Adipose tissue (tissue), 3 donors: ENCODE measurements around the gene NIPAL3. TPM values are rescaled to one million over a fixed set of nuclear protein-coding genes. Genes with fewer than 3 reads are reported as not detected.

Experiments
- H3K27ac ChIP-seq: one replicate; pipeline ENCODE4 v1.5.1; 2013; ENCODE audit warnings: low read depth, low read length
- WGBS, 3 donors: extraction: QIAGEN DNeasy Blood & Tissue Kit; methylation state at CpG; one replicate each; pipeline ENCODE4 v1.1.7; 2013; 5-methylcytosine and 5-hydroxymethylcytosine counted together
- polyA plus RNA-seq, 3 donors: library from polyadenylated mRNA; stranded (reverse); fragments of 200-250 nt; gene quantifications; one replicate each; pipeline ENCODE4 v1.2.3, GENCODE V29; 2013
- donor health status: healthy with polysubstance abuse.
- donor health status: Bipolar disorder and iron deficiency.
- donor health status: healthy.

Gene NIPAL3
- polyA plus RNA-seq, 3 donors = 5.4 to 10.4 (median 7.6) TPM

DNA sequence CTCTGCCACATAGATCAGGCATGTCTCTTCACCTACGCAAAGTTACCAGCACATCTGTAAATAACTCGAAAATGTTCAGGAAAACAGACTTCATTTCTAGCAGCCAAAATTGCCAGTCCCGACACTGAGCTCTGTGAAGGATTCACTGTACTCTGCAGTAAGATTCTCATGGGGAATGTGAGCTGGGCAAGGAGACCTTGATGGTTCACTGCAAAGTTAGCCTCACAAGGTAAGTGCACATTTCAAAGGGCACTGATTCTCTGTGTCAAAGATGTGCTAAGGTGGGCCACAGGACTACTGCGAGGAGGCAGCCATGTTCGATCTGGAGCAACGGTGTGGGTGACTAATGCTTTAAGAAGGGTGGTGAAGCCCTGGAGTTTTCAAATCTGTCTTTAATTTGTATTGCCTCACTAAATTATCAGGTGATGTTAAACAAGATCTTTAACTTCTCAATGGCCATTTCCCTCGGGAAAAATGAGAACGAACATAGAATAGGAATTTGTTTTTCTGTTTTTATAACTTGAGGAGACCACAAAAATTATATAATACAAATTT, 27.2 kb upstream of the NIPAL3 start:
- WGBS, 3 donors = 84 to 94% (median 90%) methylated on average over 8 of the region's 8 CpGs
- no peak overlapping the region for H3K27ac ChIP-seq

DNA sequence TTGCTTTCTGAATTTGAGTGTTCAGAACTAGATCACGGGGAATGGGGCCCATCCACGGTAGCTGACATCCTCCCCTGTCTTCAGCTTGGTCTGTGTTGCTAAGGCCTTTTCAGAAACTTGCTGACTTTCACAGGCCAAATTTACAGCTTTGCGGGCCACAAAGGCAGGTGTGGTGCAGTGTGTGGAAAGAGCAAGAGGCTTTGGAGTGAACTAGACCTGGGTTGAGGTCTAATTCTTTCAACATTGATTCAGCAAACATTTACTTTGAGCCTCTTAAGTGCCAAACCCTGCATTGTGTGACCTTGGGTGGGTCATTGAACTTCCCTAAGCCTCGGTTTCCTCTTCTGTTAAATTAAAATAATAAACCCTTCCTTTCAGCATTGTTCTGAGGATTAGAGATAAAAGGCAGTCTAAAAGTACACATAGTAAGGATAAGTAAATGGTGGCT, 26.3 kb upstream of the NIPAL3 start:
- no peak overlapping the region for H3K27ac ChIP-seq
- 87 to 92% (median 92%) methylated on average over 4 of the region's 4 CpGs for WGBS, 3 donors

DNA sequence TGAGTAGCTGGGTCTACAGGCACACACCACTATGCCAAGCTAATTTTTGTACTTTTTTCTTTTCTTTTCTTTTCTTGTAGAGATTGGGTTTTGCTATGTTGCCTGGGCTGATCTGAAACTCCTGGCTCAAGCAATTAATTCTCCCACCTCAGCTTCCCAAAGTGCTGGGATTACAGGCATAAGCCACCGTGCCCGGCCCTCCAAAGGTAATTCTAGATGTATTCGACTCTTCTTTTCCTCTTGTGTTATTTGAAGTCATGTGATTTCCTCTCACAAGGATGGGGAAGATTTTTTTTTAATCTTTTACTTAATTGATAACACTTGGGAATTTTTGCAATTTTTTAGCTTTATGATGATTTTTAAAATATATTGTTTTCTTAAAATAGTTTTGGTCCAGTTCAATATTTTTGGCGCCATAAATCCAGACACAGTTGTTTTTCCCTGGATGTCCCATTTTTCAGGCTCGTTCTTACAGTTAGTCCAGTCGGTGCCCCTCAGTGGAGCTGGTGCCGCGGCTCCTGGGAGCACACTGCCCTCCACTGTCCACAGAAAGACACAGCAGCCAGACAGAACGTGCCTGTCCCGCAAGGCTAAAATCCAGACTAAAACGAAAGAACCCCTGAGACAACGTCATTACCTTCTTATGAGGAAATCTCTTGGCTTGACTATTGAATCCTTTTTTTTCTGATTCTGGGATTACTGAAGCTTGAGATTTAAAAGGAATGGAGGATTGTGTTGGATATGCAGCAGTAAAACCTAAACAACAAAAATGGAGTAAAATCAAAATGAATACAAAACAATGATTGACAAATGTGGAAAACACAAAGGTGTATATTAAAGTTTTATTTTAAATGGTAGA, 24.4 kb upstream of the NIPAL3 start:
- WGBS, 3 donors = 9 to 16% (median 10%) methylated on average over 12 of the region's 12 CpGs
- H3K27ac ChIP-seq = no peak overlapping the region

DNA sequence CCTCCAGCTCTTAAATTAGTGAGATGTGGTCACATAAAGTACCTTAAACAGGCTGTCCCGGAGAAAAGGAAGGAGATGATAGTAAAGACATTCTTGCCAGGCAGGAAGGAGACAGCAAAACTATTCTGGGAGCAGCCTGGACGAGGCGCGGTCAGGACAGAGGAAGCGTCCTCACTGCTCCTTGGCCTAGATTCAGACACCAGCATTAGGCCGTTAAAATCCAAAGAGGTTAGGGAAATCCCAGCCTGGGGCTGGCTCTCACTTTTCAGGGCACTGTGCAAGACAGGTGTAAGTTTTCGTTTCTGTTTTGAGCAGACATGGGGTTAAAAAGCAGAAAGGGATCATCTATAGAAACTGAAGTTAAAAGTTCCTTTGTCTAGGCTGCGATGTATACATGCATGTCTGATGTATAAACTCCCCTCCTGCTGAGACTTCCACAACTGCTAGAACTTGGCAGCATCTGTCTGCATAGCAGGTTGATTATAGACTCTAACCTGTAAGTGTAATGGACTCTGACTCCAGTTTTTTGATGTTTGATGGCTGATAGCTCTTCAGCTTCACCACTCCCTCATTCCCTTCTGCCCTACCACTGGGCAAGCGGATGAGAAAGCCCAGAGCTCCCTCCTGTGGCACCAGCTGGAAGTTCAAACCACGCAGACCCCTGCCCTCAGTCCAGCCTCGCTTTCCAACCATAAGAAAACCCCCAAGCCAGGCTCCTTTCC, 23.6 kb upstream of the NIPAL3 start:
- no peak overlapping the region for H3K27ac ChIP-seq
- 36 to 62% (median 40%) methylated on average over 11 of the region's 11 CpGs for WGBS, 3 donors

DNA sequence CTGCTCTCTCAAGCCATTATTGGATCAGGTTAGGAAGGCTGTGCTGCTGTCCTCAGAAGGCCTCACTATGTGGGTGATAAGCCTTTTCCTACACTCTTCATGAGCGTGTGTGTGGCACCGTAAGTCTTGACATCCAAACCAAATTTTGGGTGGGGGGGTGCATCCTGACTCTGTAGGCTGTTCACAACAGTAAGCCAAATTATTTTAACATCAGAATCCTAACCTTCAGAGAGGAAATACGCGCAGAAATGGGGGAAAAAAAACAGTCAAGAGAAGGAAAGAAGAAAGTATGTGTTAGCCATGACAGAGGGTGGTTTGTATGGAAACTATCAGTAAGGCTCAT, 23.0 kb upstream of the NIPAL3 start:
- no peak overlapping the region for H3K27ac ChIP-seq
- 83 to 92% (median 91%) methylated on average over 4 of the region's 4 CpGs for WGBS, 3 donors

DNA sequence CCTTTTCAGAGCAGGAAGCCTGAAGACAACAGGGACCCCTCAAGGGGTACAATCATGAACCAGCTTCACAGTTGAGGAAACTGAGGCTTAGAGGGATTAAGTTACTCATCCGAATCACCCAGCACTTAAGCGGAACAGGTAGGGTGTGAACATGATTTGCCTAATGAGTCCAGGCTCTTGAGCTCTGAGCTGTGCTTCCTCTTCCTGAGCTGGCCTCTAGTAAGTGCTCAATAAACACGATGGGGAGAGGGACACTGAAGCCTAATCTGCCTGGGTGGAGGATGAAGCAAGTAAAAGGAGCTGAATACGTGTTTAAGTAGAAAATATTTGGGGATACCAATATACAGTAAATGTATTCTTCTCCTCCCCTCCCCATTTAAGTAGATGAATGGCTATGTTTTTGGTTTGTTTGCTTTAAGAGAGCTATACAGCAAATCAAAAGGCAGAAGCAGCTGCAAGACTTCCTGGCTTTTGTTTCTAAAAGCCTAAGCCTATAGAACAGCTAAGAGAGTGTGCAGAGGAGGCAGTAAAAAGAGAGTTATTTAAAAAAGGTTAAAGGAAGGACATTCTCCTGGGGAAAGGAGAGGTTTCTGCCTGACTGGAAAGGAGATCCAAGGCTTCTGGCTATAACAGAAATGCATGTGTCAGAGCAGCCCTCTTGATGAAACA, 22.5 kb upstream of the NIPAL3 start:
- WGBS, 3 donors = 76 to 91% (median 80%) methylated on average over 4 of the region's 4 CpGs

DNA sequence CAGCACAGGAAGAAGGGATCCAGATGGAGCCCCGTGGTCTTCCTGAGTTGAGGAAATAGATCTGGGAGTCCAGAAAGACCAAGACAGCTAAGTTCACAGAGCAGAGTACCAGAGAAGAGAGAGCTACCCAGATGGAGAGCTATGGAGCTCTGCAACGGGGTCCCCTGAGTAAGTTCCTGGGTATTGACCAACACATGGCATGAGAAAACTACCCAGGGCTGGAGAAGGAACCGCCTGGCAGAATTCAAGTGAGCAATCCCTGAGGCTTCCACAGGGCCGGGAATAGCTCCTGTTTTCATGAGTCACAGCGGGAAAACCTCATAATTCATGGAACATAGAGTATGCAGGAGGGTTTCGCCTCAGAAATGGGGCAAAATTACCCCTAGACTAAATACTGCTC, 21.7 kb upstream of the NIPAL3 start:
- 63 to 81% (median 64%) methylated on average over 6 of the region's 6 CpGs for WGBS, 3 donors
- H3K27ac ChIP-seq = no peak overlapping the region

More for the DNA sequence above, 22.5 kb upstream of the NIPAL3 start:
- no peak overlapping the region for H3K27ac ChIP-seq

DNA sequence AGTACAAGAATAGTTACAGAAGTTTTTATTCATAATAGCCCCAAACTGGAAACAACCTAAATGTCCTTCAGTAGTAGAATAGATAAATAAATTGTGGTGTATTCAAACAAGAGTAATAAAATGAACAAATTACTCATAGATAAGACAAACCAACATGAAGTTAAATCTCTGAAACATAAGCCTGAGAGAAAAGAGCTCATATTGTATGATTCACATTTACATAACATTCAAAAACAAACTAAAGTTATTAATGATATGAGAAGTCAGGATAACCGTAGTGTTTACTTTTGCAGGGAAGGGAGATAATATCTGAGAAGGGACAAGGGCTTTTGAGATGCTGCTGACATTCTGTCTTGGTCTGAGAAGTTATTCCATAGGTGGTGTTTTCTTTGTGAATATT, 15.5 kb upstream of the NIPAL3 start:
- no peak overlapping the region for H3K27ac ChIP-seq
- WGBS, 3 donors = 36 to 92% (median 80%) methylated on average over 1 of the region's 1 CpG

DNA sequence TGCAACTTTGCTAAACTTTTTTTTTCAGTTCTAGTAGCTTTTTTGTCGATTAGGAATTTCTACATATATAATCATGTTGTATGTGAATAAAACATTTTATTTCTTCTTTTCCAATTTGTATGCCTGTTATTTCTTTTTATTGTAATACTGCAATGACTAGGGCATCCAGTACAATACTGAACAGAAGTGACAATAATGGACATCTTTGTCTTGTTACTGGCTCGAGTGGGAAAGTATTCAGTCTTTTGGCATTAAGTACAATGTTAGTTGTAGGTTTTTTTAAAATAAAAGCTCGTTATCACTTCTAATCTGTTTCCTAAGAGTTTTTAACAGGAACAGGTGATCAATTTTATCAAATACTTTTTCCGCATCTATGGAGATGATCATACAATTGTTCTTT, 11.8 kb upstream of the NIPAL3 start:
- H3K27ac ChIP-seq = no peak overlapping the region
- WGBS, 3 donors = 85 to 95% (median 94%) methylated on average over 4 of the region's 4 CpGs

DNA sequence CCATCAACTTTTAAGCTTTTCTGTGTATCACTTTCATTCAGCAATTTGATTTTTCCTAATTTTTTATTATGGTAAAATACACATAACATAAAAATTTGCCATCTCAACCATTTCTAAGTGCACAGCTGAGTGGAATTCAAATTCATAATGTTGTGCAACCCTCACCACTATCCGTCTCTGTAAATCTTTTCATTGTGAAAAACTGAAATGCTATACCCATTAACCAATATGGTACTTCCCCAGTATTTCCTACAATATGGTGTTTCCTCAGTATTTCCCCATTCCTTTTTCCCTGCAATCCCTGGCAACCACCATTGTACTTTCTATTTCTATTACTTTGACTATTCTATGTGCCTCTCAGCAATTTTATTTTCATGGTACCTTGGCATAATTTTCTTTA, 8.8 kb upstream of the NIPAL3 start:
- WGBS, 3 donors = 55 to 85% (median 64%) methylated on average over 1 of the region's 1 CpG
- no peak overlapping the region for H3K27ac ChIP-seq

DNA sequence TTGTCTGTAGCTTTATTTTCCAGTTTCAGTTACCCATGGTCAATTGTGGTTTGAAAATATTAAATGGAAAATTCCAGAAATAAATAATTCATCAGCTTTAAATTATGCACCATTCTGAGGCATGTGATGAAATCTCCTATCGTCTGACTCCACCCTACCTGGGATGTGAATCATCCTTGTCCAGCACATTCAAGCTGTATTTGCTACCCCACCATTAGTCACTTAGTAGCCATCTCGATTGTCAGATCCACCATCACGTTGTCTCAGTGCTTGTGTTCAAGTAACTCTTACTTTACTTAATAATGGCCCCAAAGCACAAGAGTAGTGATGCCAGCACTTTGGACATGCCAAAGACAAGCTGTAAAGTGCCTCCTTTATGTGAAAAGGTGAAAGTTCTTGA, 6.1 kb upstream of the NIPAL3 start:
- 80 to 91% (median 83%) methylated on average over 3 of the region's 3 CpGs for WGBS, 3 donors
- no peak overlapping the region for H3K27ac ChIP-seq

DNA sequence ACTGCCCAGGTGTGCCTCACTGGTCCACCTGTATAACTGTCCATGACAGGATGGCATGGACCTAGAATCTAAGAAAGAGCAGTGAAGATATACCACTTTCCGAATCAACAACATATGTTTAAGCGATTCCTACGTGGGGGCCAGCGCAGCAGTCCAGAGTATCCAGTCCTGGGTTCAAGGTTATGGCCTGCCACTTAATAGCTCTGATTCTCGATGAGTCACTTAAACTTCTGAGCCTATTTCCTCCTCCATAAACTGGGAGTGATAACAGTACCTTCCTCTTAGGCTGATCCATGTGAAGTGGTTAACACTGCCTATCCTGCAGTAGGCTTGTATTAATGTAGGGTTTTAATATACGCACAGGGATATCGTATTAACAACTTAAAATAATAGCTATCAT, 4.9 kb upstream of the NIPAL3 start:
- 90 to 97% (median 95%) methylated on average over 7 of the region's 7 CpGs for WGBS, 3 donors
- no peak overlapping the region for H3K27ac ChIP-seq

DNA sequence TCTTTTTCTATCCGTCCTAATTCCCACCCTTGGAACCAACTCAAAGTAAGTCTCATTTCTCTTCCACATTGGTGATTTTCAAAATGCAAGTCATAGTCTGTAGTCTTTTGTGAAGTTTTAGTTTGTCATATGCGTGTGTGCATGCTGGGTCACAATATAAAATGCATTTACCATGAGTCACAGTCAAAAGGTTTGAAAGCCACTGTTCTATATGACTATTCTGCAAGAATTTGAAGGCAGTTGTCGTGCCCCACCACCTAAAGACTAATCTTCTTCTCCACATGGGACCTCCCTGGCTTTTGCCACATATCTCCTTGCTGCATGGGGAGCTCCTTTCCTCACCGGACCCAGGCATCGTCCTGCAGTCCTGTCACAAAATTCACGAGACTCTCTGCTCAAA, 3.6 kb upstream of the NIPAL3 start:
- no peak overlapping the region for H3K27ac ChIP-seq
- WGBS, 3 donors = 79 to 82% (median 81%) methylated on average over 6 of the region's 6 CpGs

DNA sequence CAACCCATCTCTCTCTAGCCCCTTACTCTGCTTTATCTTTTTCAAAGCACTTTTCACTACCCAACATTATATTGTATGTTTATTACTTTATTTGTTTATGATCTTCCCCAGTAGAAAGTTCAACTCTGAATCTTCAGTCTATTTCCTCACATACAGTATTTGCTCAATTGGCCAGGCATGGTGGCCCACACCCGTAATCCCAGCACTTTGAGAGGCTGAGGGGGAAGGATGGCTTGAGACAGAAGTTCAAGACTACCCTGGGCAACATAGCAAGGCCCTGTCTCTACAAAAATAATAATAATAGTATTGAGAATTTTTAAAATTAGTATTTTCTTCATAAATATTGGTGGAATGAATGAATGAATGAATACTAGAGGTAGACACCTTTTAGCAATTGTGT, 3.2 kb upstream of the NIPAL3 start:
- H3K27ac ChIP-seq = no peak overlapping the region
- 72 to 93% (median 78%) methylated on average over 1 of the region's 1 CpG for WGBS, 3 donors

DNA sequence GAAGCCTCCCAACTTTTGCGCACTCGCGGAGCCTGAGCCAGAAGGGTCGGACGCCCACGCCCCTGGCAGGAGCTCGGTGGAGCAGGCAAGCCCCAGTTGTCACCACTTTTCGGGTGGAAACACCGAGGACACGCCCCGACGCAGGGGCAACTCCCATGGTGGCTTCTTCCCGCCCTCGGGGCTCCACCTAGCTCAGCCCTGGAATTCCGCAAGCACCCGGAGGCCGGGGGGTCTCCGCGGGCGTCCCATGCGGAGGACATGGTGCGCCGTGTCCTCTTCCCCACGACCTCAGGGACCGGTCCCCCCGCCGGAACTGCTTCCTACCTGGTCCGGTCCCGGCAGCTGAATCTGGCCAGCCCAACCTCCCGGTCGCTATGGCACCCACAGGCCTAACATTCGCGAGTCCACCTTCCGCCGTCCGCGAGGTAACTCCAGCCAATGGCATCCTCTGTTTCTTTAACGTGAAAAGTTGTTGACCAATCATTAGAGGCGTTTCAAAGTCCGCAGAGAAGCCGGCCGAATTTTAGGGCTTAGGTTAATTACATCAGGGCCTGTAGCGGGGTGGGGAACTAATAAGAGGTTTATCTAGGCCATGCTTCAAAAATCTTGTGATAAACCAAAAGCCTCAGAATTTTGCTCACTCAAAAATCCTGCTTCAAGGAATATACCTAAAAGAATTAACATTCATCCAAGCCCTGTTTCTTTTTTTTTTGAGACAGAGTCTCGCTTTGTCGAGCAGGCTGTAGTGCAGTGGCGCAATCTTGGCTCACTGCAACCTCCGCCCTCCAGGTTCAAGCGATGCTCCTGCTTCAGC, 2.0 kb upstream of the NIPAL3 start, which contains the start of gene STPG1:
Gene STPG1, minus strand, starts transcription at position 433 of the 814 bp plus-strand sequence. CDS start 12,394 bp downstream, outside the sequence.
- 4 to 5% (median 4%) methylated on average over 48 of the region's 48 CpGs for WGBS, 3 donors
- H3K27ac ChIP-seq = no peak within 1 kb of the TSS

DNA sequence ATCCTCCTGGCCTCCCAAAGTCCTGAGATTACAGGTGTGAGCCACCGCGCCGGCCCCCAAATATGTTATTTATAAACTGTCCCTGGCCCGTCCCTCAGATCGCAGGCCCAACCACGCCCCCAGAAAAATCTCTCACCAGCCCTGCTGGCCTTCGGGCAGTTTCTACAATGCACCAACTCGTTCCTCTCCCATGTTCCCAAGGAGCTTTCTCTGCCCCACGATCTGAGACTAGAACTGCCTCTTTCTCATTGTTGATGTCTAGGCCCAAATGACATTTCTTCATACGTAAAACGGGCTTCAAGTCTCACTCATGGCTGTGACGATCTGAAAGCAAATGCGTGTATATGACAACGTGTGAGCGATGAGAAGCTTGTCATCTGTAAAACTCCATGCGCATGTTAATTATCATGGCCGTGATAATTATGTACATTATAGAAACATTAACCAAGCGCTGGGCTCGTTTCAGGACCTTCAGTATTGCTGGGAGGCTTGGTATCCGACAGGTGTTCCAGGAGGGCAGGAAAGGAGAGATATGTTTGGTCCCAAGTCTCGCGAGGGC, 748 bp upstream of the NIPAL3 start:
- 47 to 74% (median 68%) methylated on average over 22 of the region's 22 CpGs for WGBS, 3 donors
- no peak overlapping the region for H3K27ac ChIP-seq

DNA sequence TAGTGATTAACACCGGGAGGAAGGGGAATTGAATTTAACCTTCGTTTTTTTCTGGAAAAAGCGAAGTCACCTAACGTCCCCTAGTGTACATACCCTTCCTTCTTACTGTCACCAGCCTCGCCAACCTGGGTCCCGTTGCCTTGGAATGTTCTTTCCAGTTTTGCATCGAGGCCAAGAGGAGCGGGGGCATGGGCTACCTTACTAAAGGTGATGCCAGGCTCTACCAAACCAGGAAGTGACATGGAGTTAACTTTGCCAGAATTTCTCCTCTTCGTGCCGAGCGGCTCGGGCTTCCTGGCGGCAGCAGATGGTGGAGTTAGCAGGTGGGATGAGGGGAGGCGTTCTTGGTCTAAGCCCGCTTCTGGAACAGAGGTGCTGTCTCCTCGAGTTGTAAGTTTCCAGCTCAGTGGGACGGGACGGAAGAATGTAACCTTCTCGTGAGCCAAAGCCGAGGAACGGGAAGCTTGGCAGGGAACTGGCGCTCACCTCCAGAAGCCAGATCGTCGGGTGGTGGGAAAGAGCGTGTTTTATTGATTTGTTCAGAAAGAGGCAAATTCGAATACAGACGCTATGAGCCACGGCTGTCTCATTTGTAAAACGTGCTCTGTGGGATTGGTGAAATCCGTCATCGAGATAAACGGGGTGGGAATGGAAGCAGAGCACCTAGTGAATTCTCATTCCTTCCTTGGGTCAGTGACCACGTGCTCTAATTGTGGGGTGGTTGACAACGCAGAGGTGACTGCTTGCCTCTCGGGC, 486 bp downstream of the NIPAL3 start:
- 1 to 5% (median 2%) methylated on average over 35 of the region's 35 CpGs for WGBS, 3 donors
- H3K27ac ChIP-seq = no peak overlapping the region
